Astrocyte of the cerebellum (primary cell): ENCODE data around the gene WASHC2A.
"Not testable (repeated sequence)": the region's sequence is repeated elsewhere in the genome, so short reads cannot be mapped to it uniquely, and the experiment has no call there.

Source experiments
- DNase-seq: peaks from one replicate; pipeline ENCODE4 v3.0.0-alpha.2; 2011; ENCODE audit warnings: low read depth
- H3K4me3 ChIP-seq: 2 replicates; pipeline ENCODE4 v1.5.1; 2011; ENCODE audit warnings: mild to moderate bottlenecking, low read depth, low read length, moderate library complexity
- in situ Hi-C: cut with HindIII; loops from 2 replicates; pipeline ENCODE4 v1.10.0; 2017; ENCODE audit warnings: low sequenced_read_pairs
- TF ChIP-seq, protein P1 (sequence below): IDR thresholded peaks from 2 replicates; pipeline ENCODE4 v1.5.1; 2012; ENCODE audit warnings: low read length, low read depth, moderate library complexity, mild to moderate bottlenecking; ENCODE audit errors: missing control alignments

WASHC2A gene

DNA sequence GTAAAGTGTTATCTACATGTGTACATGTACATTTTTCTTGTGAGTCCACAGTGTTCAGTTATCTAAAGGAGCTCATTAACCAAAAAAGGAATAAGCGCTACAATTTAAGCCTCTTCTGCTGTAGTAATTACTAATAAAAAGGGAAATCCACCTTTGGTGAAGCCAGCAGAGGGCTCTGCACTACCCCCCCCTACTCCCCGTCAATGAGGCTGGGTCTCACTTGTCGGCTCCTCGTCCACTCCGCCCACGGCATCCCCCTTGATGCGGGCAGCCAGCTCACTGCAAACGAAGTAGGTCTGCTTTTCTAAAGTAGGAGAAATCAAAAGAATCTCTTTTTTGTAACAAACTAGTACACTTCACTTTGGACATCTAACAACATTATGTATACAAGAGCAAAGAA is 4.7 kb upstream of the WASHC2A start:
- in situ Hi-C loops, result no loop called here
- DNase-seq, result no peak
- H3K4me3 ChIP-seq, result no peak overlapping the region
- TF ChIP-seq, protein P1, sequence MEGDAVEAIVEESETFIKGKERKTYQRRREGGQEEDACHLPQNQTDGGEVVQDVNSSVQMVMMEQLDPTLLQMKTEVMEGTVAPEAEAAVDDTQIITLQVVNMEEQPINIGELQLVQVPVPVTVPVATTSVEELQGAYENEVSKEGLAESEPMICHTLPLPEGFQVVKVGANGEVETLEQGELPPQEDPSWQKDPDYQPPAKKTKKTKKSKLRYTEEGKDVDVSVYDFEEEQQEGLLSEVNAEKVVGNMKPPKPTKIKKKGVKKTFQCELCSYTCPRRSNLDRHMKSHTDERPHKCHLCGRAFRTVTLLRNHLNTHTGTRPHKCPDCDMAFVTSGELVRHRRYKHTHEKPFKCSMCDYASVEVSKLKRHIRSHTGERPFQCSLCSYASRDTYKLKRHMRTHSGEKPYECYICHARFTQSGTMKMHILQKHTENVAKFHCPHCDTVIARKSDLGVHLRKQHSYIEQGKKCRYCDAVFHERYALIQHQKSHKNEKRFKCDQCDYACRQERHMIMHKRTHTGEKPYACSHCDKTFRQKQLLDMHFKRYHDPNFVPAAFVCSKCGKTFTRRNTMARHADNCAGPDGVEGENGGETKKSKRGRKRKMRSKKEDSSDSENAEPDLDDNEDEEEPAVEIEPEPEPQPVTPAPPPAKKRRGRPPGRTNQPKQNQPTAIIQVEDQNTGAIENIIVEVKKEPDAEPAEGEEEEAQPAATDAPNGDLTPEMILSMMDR, result no peak

DNA sequence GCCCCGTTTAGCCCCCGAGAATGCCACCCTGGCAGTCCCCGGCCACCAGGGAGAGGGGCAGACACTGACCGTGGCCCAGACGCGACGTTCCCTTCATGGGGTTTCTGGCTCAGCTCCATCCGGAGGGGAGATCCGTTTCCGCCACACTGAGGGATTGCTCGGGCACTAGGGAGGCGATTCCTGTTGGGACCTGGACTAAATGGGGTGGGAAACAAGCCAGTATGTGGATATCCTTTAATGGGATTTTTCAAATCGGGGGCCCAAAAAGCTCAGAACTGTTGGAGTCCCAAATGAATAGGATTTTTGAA is 552 bp downstream of the WASHC2A start:
- H3K4me3 ChIP-seq, result peak overlapping the region; percentile 49
- DNase-seq, in situ Hi-C loops: not testable (repeated sequence)

DNA sequence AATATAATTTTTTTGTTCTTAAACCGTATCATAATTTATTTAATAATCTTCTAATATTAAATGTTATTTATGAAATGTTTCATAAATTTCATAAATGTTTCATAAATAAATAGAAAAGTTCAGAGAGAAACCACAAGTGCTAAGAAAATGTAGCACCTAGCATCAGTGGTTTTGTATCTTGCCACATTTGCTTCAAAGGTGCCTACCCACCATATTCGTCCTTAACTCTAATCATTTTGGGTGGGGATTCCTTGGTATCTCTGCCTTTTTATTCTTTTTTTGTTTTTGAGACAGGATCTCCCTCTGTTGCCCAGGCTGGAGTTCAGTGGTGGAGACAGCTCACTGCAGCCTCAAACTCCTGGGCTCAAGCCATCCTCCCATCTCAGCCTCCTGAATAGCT is 7.4 kb downstream of the WASHC2A start:
- DNase-seq, H3K4me3 ChIP-seq, in situ Hi-C loops: not testable (repeated sequence)

DNA sequence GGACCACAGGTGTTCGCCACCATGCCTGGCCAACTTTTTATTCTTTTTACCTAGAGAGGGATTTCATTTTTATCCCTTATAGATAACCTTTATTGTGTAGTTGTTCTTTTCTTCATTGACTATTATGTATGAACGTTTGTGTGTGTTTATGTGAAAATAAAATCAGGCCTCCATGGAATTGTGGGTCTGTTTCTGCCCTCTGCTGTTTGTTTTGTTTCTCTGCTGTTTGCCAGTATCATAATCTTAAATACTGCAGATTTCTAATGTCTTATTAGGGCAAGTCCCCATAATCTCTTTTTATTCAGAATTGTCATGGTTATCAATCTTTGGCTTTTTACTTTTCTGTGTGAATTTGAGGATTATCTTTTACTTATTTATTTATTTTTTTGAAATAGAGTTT is 7.8 kb downstream of the WASHC2A start:
- H3K4me3 ChIP-seq, in situ Hi-C loops, DNase-seq: not testable (repeated sequence)

DNA sequence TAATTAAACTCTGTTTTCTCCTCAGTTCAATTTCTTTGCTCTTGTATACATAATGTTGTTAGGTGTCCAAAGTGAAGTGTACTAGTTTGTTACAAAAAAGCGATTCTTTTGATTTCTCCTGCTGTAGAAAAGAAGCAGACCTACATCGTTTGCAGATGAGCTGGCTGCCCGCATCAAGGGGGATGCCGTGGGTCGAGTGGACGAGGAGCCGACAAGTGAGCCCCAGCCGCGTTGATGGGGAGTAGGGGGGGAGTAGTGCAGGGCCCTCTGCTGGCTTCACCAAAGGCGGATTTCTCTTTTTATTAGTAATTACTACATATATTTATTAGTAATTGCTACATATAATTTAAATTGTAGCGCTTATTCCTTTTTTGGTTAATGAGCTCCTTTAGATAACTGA is 23.6 kb downstream of the WASHC2A start:
- DNase-seq, H3K4me3 ChIP-seq, in situ Hi-C loops: not testable (repeated sequence)

DNA sequence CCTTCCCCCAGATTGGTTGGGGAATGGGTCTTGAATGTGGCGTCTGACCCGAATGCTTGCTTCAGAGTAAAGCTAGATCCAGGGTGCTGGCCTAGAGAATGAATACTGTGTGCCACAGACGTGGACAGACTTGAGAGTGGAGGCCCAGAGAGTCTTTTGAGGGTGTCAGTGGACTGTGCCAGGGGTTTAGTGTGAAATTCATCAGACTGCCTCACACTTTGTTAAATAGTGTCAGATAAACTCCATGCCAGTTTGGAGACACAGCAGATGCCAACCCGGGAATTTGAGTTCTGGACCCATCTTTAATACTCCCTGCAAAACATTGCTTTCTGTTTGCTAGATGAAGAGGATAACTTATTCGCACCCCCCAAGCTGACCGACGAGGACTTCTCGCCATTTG is 25.2 kb downstream of the WASHC2A start:
- DNase-seq, in situ Hi-C loops, H3K4me3 ChIP-seq: not testable (repeated sequence)

DNA sequence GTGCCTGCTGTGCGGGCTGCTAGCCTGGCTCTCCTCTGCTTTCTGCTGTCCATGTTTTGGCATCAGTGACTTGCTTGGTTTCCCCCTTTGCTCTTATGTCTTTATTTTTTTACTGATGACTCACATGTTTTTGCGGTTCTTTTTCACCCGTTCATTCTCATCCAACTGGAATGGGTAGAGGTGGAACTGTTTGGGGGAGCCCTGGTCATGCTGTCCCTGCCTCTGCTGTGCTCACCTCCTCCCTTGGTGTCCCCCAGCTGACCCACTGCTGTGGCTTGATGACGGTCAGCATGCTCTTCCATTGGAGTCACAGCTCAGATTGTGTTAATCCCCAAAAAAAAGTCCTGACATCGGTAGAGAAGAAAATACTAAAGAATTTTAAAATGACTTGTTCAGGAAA is 26.9 kb downstream of the WASHC2A start:
- DNase-seq, H3K4me3 ChIP-seq, in situ Hi-C loops: not testable (repeated sequence)

DNA sequence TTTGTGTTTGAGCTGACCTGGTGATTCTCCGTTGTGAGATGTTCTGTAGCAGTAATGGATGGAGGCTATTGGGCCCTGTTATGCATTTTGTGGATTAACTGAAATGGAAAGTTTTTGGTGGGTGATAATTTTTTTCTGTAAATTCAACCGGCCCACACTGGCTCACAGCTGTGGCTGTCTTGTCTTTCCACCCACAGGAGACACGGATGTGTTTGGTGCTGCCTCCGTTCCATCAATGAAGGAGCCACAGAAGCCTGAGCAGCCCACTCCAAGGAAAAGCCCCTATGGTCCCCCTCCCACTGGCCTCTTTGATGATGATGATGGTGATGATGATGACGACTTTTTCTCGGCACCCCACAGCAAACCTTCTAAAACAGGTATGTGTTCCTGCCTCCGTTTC is 27.6 kb downstream of the WASHC2A start:
- DNase-seq, in situ Hi-C loops, H3K4me3 ChIP-seq: not testable (repeated sequence)

DNA sequence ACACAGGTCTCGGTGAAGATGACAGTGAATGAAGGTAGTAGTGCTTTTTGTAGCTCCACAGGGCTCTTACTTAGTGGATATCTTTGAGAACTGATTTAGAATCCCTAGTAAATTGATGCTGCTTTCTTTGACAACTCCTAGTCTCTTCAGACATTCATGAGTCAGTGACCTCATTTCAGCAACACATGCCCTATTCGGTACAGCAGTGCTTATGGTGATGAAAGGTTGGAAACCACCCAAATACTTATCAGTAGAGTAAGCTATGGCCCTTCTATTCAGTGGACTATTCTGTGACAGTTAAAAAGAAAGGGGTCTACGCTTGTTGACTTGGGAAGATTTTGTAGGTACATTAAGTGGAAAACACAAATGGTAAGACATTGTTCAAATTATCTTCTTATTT is 29.0 kb downstream of the WASHC2A start:
- in situ Hi-C loops, H3K4me3 ChIP-seq, DNase-seq: not testable (repeated sequence)

DNA sequence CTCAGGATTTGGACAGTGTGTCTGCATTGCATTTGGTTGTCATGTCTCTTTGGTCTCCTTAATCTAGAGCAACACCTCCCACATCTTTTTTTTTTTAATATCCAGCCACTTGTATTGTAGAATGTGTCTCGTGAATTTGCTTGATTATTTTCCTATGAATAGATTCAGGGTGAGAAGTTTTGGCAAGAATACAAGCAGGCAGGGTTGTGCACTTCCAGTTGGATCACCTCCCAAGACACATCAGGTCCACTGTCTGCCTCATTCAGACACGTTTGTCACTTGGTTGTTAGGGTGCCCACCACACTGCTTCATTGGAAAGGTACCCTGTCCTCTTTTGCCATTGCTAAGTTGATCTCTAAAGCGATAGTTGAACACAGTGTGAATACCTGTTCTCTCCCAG is 30.9 kb downstream of the WASHC2A start:
- DNase-seq, in situ Hi-C loops, H3K4me3 ChIP-seq: not testable (repeated sequence)

DNA sequence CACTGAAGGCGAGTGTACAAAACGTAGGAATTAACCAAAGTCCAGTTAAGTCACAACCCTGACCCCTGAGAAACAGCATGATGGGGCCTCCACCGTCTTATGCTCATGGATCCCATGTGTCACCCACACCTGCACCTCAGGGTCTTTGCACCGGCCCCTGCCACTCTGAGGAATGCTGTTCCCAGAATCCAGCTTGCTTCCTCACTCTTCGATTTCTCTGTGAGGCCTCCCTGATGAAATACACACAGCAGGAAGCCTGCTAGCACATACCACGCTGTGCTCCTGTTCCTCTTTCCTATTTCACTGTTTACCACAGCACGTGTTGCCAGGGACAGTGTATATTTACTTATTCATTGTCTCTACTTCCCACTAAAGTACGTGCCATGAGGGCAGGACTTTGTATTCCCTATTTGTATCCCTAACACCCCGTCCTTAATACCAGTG is 33.4 kb downstream of the WASHC2A start:
- H3K4me3 ChIP-seq, in situ Hi-C loops, DNase-seq: not testable (repeated sequence)

DNA sequence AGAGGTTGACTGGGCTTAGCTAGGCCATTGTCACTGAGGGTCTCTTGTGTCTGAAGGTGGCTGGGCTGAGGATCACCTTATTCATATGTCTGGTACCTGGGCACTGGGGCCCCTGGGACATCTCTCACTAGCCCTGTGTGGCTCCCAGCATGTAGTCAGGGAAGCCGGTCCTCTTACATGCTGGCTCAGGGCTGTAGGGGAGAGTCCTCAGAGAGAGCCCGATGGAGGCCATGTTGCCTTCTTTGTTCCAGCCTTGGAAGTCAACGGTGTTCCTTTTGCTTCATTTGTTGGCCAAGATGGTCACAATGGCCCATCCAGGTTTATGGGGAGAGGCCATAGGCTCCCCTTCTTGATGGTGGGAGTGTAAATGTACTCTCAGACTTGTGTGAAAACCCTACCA is 34.0 kb downstream of the WASHC2A start:
- in situ Hi-C loops, DNase-seq, H3K4me3 ChIP-seq: not testable (repeated sequence)

DNA sequence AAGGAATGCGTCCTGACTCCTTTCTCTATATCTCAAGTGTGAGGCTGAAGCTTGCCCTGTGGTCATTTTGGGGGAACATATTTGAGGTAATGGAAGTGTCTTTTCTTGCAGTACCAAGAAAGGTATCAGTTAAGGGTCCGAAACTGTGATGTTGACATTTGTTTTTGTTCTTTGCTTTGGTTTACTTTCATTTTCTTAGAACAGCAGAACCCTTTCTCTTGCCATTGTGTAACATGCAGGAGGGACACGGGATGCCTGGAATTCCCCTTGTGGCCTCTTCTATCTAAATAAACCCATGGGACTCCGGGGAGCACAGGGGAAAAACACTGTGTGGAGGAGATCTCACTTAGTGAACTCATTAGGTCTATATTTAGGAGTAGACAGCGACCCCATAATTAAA is 34.5 kb downstream of the WASHC2A start:
- in situ Hi-C loops, DNase-seq, H3K4me3 ChIP-seq: not testable (repeated sequence)

DNA sequence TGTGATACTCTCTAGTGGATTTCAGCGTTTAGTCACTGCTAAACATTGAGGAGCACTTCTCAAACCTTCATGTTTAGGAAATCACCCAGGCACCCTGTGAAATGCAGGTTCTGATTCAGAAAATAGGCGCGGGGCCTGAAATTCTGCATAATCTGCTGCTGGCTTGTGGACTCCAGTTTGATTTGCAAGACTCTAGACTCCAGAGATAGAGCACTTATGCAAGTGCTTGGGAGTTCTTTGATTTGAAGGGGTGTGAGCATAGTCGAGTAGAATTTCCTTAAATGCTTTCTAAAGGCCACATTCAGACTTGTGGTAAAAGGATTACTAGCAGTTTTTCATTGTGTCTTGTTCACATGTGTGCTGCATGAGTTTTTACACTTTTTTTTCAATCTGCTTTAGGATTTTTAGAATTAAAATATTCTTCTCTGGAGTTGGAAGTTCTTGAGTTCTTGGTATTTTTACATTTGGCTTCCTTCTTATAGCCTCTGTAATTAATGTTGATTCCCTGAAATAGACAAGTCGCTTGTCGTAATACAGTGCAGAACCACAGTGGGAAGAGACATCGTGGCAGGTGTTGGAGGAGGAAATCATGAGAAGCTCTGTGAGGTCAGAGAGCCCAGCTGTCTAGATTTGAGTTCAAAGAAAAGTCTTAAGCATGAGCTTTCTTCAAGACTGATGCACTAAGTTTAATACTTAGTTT is 41.4 kb downstream of the WASHC2A start:
- in situ Hi-C loops, DNase-seq, H3K4me3 ChIP-seq: not testable (repeated sequence)

DNA sequence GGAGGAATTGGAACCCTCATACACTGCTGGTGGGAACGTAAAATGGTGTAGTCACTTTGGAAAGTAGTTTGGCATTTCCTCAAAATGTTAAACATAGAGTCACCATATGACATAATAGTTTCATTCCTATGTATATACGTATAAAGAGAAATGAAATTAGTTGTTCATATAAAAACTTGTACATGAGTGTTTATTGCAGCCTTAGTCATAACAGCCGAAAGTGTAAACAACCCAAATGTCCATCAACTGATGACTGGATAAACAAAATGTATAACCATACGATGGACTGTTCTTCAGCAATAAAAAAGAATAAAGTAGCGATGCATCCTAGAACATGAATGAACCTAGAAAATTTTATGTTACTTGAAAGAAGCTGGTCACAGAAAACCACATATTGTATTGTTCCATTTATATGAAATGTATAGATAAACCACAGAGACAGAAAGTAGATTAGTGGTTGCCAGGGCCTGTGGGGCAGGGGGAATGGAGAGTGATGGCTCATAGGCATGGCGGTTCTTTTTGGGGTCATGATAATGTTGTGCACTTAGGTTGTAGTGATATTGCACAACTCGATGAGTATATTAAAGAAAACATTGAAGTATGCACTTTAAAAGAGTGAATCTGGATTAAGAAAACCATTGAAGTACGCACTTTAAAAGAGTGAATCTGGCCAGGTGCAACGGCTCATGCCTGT is 44.8 kb downstream of the WASHC2A start:
- in situ Hi-C loops, H3K4me3 ChIP-seq, DNase-seq: not testable (repeated sequence)

DNA sequence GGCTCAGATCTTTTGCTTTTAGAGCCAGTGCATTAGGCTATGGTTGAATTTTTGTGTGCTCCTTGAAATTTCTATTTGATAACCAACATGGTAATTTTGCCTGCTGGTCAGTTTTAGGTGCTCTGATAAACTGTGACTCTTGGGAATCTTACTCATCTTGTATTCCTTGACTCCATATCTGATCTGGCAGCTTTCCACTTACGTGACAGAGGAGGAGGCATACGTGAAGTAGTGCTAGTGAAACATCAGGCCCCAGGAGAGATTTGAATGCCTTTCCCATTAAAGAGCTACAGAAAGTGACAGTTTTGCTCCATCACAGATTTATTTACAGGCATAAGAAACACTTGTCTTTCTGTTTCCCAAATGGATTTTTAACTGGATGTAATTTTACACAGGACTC is 59.0 kb downstream of the WASHC2A start:
- H3K4me3 ChIP-seq, in situ Hi-C loops, DNase-seq: not testable (repeated sequence)

DNA sequence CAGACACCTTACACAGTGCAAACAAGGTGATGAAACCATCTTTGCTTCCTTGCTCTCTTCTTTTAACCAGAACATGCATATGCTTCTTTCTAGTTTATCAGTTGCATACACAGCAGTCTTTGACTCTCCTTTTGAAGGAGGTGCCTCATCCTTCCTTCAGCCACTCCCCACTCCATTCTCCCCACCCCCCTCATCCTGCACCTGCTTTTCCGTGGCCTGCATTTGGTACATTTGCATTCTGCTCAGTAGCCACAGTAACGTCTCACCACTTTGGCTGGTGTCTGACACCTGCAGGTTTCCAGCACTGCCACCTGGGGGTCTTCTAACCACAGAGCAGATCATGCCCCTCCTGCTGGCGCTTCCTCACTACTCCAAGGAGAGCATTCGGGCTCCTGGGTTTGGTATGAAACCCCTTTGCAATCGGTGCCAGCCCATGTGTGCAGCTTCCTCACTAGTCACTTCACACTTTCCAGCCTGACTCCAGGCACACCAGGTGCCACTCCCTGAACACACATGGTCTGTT is 60.1 kb downstream of the WASHC2A start:
- DNase-seq, H3K4me3 ChIP-seq, in situ Hi-C loops: not testable (repeated sequence)
